HepG2 (cell line): ENCODE measurements around the gene SHLD1. TPM values are rescaled to one million over a fixed set of nuclear protein-coding genes. Genes with fewer than 3 reads are reported as not detected.

ENCODE experiments used
- FOXK2 ChIP-seq: fragments of 450-650 bp; IDR thresholded peaks from 2 replicates; pipeline ENCODE4 v1.6.1; 2016
- JUN ChIP-seq: sonication (generic); formaldehyde crosslinking; IDR thresholded peaks from 2 replicates; pipeline ENCODE4 v1.4.0; 2020; ENCODE audit warnings: mild to moderate bottlenecking, missing genetic modification reagents
- MAFK ChIP-seq, 2 experiments: IDR thresholded peaks in 1 of 2; conservative IDR thresholded peaks in 1 of 2; 2 replicates each; pipeline ENCODE4 v1.6.1; 2011; ENCODE audit warnings: improper control_type of control experiment in 2 of 2, low read length in 2 of 2
- MEF2D ChIP-seq: sonication (generic); formaldehyde crosslinking; IDR thresholded peaks from 2 replicates; pipeline ENCODE4 v1.5.1; 2020; ENCODE audit warnings: mild to moderate bottlenecking, missing genetic modification reagents
- MZF1 ChIP-seq: sonication (generic); formaldehyde crosslinking; IDR thresholded peaks from 2 replicates; pipeline ENCODE4 v1.8.1; 2023; ENCODE audit warnings: mild to moderate bottlenecking, missing genetic modification reagents, borderline replicate concordance
- PLRG1 ChIP-seq: fragments of 450-650 bp; conservative IDR thresholded peaks from 2 replicates; pipeline ENCODE4 v1.6.1; 2016
- PRPF4 ChIP-seq: fragments of 200-400 bp; formaldehyde crosslinking; IDR thresholded peaks from 2 replicates; pipeline ENCODE4 v1.6.1; 2016; ENCODE audit warnings: low read length, low read depth; ENCODE audit not compliant: poor library complexity, severe bottlenecking
- RCOR2 ChIP-seq: IDR thresholded peaks from 2 replicates; pipeline ENCODE4 v1.6.1; 2016; ENCODE audit warnings: missing biosample characterization, missing genetic modification reagents
- RNF2 ChIP-seq: fragments of 450-650 bp; conservative IDR thresholded peaks from 2 replicates; pipeline ENCODE4 v1.6.1; 2016; ENCODE audit warnings: low read depth
- SAP130 ChIP-seq: IDR thresholded peaks from 2 replicates; pipeline ENCODE4 v1.6.1; 2016; ENCODE audit warnings: low read depth
- STAG1 ChIP-seq: sonication (generic); formaldehyde crosslinking; IDR thresholded peaks from 2 replicates; pipeline ENCODE4 v1.4.0; 2020; ENCODE audit warnings: missing genetic modification reagents
- ZFAT ChIP-seq: sonication (generic); formaldehyde crosslinking; conservative IDR thresholded peaks from 2 replicates; pipeline ENCODE4 v1.8.1; 2023; ENCODE audit warnings: missing genetic modification reagents, inconsistent platforms
- ZFP41 ChIP-seq: sonication (generic); formaldehyde crosslinking; IDR thresholded peaks from 2 replicates; pipeline ENCODE4 v1.4.0; 2020; ENCODE audit warnings: mild to moderate bottlenecking, missing genetic modification reagents, borderline replicate concordance
- ZFYVE20 ChIP-seq: sonication (generic); formaldehyde crosslinking; IDR thresholded peaks from 2 replicates; pipeline ENCODE4 v1.8.0; 2023; ENCODE audit warnings: low read depth, mild to moderate bottlenecking, moderate library complexity, missing genetic modification reagents, borderline replicate concordance
- ZNF251 ChIP-seq: sonication (generic); formaldehyde crosslinking; IDR thresholded peaks from 2 replicates; pipeline ENCODE4 v1.9.0; 2021; ENCODE audit warnings: mild to moderate bottlenecking, missing genetic modification reagents
- ZNF367 ChIP-seq: sonication (generic); formaldehyde crosslinking; IDR thresholded peaks from 2 replicates; pipeline ENCODE4 v1.4.0; 2020; ENCODE audit warnings: missing genetic modification reagents, borderline replicate concordance
- ZNF501 ChIP-seq: sonication (generic); formaldehyde crosslinking; IDR thresholded peaks from 2 replicates; pipeline ENCODE4 v1.5.1; 2020; ENCODE audit warnings: mild to moderate bottlenecking, moderate library complexity, missing genetic modification reagents
- ZNF792 ChIP-seq: IDR thresholded peaks from 2 replicates; pipeline ENCODE4 v1.6.1; 2016
- ZNF850 ChIP-seq: sonication (generic); formaldehyde crosslinking; conservative IDR thresholded peaks from 2 replicates; pipeline ENCODE4 v1.9.0; 2021; ENCODE audit warnings: mild to moderate bottlenecking, missing genetic modification reagents
- polyA plus RNA-seq, 8 experiments: library from polyadenylated mRNA; depleted of rRNA in 3 of 8; stranded (reverse) in 7 of 8; unstranded in 1 of 8; fragments of >200 nt; fragmentation: Illumina TruSeq in 4 of 8; extraction: Trizol in 4 of 8; gene quantifications; 2 replicates each; pipeline versions ENCODE4 v1.2.1 to v1.2.3, GENCODE V29; 2011 to 2016; ENCODE audit warnings: low read depth in 4 of 8, missing spikeins in 1 of 8, mixed read lengths in 1 of 8; ENCODE audit not compliant: insufficient read depth in 1 of 8
- total RNA-seq, 5 experiments: library from RNA; depleted of rRNA; stranded (reverse); fragments of >200 nt; fragmentation: Illumina TruSeq; extraction: Trizol; gene quantifications; 2 replicates each; pipeline ENCODE4 v1.2.3, GENCODE V29; 2016; ENCODE audit warnings: low read depth in 1 of 5
- TF ChIP-seq, protein P1 (sequence below): sonication (generic); formaldehyde crosslinking; conservative IDR thresholded peaks from 2 replicates; pipeline ENCODE4 v1.4.0; 2020; ENCODE audit warnings: missing genetic modification reagents
- TF ChIP-seq, protein P2 (sequence below): sonication (generic); formaldehyde crosslinking; IDR thresholded peaks from 2 replicates; pipeline ENCODE4 v1.8.0; 2022; ENCODE audit warnings: missing genetic modification reagents, mild to moderate bottlenecking, inconsistent platforms, borderline replicate concordance
- TF ChIP-seq, protein P3 (sequence below): sonication (generic); formaldehyde crosslinking; IDR thresholded peaks from 2 replicates; pipeline ENCODE4 v1.8.1; 2023; ENCODE audit warnings: mild to moderate bottlenecking, inconsistent platforms, moderate library complexity, missing genetic modification reagents, borderline replicate concordance
- TF ChIP-seq, protein P4 (sequence below): sonication (generic); formaldehyde crosslinking; IDR thresholded peaks from 2 replicates; pipeline ENCODE4 v1.9.0; 2021; ENCODE audit warnings: missing genetic modification reagents, borderline replicate concordance
- TF ChIP-seq, protein P5 (sequence below): sonication (generic); formaldehyde crosslinking; IDR thresholded peaks from 2 replicates; pipeline ENCODE4 v1.4.0; 2020; ENCODE audit warnings: missing genetic modification reagents, borderline replicate concordance

SHLD1 gene
- total and polyA plus RNA-seq, 2 of the 13 experiments (the other 11 are each of a cell fraction or from before 2014, with no cell fraction given) = 8.9 to 10.0 TPM

DNA sequence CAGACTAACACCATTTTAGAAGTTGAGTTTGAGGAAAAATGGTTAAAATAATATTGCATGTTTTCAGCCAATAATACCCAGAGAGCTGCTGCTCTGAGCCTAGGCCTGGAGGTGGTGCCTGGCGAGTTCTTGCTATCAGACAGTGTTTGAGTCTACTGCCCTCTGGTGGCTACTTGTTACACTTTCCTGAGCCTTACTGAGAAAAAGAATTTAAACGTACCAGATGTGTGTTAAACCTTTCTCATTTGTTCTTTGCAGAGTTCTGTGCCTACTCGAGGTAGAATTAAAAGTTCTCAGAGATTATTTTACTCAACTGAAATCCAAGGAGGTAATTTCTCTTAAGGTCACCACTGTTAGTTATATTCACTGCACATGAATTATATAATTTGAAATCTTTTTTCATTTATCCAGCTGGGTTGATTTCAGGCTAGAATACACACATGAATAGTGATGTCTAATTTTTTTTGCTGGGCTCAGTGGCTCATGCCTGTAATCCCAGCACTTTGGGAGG is 38.2 kb downstream of the SHLD1 start (continued):
- TF ChIP-seq, protein P1, sequence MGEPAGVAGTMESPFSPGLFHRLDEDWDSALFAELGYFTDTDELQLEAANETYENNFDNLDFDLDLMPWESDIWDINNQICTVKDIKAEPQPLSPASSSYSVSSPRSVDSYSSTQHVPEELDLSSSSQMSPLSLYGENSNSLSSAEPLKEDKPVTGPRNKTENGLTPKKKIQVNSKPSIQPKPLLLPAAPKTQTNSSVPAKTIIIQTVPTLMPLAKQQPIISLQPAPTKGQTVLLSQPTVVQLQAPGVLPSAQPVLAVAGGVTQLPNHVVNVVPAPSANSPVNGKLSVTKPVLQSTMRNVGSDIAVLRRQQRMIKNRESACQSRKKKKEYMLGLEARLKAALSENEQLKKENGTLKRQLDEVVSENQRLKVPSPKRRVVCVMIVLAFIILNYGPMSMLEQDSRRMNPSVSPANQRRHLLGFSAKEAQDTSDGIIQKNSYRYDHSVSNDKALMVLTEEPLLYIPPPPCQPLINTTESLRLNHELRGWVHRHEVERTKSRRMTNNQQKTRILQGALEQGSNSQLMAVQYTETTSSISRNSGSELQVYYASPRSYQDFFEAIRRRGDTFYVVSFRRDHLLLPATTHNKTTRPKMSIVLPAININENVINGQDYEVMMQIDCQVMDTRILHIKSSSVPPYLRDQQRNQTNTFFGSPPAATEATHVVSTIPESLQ (CRISPR knock-in tag) = no peak
- TF ChIP-seq ZNF501 (CRISPR knock-in tag) (no peak), MZF1 (no peak), JUN (CRISPR knock-in tag) (no peak), FOXK2 (no peak), MEF2D (CRISPR knock-in tag) (no peak), ZNF792 (CRISPR knock-in tag) (no peak), ZNF850 (CRISPR knock-in tag) (no peak), MAFK (conservative IDR thresholded peaks at IDR 0.05 in 1 of 2, IDR thresholded peaks at IDR 0.05 in 1 of 2; ENCODE audit: low read length in 2 of 2) (no peak), ZFP41 (CRISPR knock-in tag) (no peak), ZFAT (no peak), RNF2 (no peak), PLRG1 (no peak), ZNF251 (no peak), RCOR2 (CRISPR knock-in tag) (peak; percentile 31; the same call in 1 of the 2 replicates), SAP130 (CRISPR knock-in tag) (peak; percentile 29; the same call in 1 of the 2 replicates), STAG1 (peak; percentile 100), ZNF367 (no peak), ZFYVE20 (no peak), PRPF4 (no peak)
- TF ChIP-seq, protein P2, sequence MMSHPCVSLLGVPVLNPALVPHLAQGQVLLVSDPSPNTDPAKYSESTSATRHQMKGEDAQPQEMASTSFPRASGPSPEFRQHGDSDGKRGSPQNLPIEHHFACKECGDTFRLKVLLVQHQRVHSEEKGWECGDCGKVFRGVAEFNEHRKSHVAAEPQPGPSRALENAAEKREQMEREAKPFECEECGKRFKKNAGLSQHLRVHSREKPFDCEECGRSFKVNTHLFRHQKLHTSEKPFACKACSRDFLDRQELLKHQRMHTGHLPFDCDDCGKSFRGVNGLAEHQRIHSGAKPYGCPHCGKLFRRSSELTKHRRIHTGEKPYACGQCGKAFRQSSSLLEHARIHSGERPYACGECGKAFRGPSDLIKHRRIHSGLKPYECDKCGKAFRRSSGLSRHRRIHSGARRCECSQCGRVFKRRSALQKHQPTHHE (CRISPR knock-in tag) = no peak
- TF ChIP-seq, protein P3, sequence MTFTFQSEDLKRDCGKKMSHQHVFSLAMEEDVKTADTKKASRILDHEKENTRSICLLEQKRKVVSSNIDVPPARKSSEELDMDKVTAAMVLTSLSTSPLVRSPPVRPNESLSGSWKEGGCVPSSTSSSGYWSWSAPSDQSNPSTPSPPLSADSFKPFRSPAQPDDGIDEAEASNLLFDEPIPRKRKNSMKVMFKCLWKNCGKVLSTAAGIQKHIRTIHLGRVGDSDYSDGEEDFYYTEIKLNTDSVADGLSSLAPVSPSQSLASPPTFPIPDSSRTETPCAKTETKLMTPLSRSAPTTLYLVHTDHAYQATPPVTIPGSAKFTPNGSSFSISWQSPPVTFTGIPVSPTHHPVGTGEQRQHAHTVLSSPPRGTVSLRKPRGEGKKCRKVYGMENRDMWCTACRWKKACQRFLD = no peak
- TF ChIP-seq, protein P4, sequence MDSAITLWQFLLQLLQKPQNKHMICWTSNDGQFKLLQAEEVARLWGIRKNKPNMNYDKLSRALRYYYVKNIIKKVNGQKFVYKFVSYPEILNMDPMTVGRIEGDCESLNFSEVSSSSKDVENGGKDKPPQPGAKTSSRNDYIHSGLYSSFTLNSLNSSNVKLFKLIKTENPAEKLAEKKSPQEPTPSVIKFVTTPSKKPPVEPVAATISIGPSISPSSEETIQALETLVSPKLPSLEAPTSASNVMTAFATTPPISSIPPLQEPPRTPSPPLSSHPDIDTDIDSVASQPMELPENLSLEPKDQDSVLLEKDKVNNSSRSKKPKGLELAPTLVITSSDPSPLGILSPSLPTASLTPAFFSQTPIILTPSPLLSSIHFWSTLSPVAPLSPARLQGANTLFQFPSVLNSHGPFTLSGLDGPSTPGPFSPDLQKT (CRISPR knock-in tag) = no peak
- TF ChIP-seq, protein P5, sequence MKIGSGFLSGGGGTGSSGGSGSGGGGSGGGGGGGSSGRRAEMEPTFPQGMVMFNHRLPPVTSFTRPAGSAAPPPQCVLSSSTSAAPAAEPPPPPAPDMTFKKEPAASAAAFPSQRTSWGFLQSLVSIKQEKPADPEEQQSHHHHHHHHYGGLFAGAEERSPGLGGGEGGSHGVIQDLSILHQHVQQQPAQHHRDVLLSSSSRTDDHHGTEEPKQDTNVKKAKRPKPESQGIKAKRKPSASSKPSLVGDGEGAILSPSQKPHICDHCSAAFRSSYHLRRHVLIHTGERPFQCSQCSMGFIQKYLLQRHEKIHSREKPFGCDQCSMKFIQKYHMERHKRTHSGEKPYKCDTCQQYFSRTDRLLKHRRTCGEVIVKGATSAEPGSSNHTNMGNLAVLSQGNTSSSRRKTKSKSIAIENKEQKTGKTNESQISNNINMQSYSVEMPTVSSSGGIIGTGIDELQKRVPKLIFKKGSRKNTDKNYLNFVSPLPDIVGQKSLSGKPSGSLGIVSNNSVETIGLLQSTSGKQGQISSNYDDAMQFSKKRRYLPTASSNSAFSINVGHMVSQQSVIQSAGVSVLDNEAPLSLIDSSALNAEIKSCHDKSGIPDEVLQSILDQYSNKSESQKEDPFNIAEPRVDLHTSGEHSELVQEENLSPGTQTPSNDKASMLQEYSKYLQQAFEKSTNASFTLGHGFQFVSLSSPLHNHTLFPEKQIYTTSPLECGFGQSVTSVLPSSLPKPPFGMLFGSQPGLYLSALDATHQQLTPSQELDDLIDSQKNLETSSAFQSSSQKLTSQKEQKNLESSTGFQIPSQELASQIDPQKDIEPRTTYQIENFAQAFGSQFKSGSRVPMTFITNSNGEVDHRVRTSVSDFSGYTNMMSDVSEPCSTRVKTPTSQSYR = no peak
